NCI-H345 treated with DMSO at 0.1 percent for 48 hours (cell line): ENCODE results near the gene FUT8.
"Not testable (repeated sequence)": the region's sequence is repeated elsewhere in the genome, so short reads cannot be mapped to it uniquely, and the experiment has no call there.

Experiments used
- DNase-seq: peaks from one replicate; lab custom pipeline; 2025; ENCODE audit not compliant: unreplicated experiment; lab: John Stamatoyannopoulos, UW

FUT8 gene

DNA sequence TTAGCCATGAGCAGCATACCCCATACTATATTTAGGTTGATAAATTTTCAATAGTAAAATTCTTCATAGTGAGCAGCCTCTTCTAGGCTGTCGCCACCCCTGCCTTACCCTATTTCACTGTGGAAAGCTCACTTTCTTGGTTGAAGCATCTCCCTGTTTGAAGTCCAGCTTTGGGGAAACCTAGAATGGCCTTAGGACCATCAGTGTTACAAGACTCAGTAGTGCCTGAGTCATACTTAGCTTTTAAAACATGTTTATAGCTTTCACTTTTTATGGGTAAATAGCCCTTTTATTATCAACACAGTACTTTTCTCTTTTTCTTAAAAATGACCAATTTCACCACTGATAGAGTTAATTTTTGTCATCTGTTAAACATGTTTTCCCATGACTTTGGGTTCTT is 37.1 kb downstream of the FUT8 start:
- no peak for DNase-seq

DNA sequence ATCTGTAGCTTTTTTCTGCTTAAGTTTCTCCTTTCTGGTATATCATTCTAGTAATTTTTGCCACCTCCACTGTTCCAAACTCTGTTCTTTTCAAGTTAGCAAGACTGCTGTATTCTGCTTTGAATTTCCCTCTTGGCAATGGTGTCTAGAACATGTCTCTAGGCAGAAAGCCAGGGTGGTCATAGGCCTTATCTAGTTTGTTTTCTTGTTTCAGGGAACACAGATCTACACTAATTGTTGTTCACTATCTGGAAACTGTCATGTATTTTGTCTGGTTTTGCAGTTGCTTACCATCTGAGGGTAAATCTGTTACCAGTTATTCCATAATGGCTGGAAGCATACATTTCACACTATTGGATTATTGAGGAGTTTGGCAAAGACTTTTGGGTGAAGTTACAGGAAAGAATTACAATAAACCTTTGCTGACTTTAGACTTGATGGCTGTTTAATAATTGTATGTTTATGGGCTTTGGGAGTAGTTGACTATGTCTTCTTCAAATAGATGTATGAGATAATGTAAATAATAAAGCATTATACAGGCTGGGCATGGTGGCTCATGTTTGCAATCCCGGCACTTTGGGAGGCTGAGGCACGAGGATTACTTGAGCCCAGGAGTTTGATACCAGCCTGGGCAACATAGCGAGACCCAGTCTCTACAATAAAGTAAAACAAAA is 41.4 kb downstream of the FUT8 start:
- no peak for DNase-seq

DNA sequence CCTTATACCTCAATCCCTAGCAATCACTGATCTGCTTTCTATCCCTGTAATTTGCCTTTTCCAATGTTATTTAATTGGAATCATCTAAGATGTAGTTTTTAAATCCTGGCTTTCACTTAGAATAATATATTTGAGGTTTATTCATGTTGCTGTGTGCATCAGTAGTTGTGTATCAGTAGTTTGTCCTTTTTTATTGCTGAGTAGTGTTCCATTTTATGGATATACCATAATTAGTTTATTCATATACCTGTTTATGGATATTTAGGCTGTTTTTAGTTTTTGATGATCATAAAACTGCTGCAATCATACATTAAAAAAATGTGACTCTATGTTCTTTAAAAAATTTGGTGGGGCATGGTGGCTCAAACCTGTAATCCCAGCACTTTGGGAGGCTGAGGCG is 43.7 kb downstream of the FUT8 start:
- DNase-seq: no peak

DNA sequence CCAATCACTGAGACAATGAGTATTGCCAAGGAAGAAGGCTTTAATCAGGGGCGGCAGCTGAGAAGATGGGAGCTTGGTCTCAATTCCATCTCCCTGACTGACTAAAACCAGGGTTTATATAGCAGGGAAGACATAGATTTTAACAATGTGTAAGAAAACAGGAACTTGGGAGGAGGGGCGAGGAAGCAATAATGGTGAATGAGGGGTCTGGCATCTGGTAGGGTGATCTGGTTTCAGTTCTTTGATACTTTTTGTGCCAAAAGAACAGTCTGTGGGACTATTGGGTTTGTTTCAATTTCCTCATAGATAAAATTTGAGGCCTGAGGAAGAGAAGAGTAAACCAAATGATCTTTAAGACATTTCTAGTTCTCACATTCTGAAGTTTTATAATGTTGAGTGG is 49.2 kb downstream of the FUT8 start:
- DNase-seq: no peak

DNA sequence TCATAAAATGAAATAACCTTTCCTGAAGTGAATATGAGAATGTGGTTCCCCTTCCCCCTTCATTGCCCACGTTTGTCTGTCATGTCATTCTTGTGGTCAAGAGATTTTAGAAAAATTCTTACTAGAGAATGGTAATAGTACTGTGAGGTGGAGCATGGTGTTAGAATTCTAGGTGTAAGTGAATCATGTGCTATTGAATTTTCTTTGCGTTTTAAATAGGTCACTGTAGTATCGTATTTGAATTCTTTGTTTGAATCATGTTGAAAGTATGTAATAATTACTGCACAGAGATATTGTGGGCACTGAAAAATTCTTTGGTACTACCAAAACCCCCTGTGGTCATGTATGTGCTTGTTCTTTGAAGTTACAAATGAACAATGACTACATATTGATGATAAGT is 49.9 kb downstream of the FUT8 start:
- DNase-seq: no peak

DNA sequence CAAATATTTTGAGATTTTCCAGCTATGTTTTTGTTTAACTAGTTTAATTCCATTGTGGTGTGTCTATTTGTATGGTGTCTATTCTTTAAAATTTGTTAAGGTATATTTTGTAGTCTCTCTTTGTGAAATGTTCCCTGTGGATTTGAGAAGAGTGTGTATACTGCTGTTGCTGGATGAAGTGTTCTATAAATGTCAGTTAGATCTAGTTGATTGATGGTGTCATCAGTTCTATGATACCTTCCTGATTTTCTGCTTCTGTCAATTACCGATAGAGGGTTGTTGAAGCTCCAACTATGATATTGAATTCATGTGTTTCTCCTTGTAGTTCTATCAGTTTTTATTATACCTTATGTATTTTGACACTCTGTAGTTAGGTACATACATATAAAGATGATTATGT is 53.1 kb downstream of the FUT8 start:
- DNase-seq: no peak

DNA sequence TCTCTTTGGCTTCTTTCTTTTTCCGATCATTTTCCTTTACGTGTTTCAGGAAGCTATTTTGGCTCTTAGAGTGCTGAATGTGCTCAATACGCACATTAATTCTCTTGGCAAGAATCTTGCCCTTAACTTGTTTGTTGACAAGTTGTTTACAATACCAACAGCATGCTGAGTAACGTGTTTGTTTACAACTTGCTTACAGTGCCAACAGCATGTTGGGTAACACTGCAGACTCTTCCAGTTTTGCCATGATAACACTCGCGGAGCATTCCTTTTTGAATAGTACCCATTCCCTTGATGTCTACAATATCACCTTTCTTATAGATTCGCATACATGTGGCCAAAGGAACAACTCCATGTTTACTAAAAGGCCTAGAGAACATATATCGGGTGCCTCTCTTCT is 55.4 kb downstream of the FUT8 start:
- DNase-seq: not testable (repeated sequence)

DNA sequence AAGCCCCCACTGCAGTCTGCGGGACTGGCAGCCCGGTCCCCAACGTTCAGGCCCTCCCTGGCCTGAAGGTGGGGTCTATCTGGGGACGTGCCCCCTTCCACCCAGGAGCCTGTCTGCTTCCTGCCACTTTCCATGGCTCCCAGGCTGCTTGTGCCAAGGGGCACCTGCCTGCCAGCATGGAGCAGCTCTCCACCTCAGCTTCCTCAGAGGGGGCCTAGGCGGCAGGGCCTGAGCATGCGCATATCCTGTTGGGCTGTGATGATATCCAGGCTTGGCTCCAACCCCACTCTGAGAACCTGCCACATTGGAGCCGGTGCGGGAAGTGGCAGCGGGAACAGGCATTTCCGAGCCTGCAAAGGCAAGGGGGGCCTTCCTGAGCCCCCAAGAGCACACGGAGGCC is 57.4 kb downstream of the FUT8 start:
- DNase-seq: no peak

DNA sequence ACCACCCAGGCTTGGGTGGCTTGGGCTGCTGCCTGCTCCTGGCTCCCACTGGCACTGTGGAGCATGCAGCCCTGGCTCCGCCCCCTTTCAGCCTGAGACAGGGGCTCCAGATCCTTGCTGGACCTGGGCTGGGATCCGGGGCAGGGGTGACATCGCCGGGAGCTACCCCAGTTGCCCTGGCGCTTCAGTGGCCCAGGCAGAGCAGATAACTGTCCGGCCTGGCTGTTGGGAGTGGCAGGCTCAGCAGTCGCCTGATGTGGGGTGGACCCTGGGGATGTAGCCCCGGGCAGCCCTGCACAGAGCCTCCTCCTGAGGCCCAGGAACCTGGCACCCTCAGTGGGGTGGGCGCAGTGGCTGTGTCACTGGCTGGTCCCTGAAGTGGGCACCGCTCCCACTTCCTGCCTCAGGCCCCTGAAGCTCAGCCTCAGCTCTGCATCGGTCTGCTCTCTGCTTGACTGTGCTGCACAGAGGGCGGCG is 57.9 kb downstream of the FUT8 start:
- no peak for DNase-seq

DNA sequence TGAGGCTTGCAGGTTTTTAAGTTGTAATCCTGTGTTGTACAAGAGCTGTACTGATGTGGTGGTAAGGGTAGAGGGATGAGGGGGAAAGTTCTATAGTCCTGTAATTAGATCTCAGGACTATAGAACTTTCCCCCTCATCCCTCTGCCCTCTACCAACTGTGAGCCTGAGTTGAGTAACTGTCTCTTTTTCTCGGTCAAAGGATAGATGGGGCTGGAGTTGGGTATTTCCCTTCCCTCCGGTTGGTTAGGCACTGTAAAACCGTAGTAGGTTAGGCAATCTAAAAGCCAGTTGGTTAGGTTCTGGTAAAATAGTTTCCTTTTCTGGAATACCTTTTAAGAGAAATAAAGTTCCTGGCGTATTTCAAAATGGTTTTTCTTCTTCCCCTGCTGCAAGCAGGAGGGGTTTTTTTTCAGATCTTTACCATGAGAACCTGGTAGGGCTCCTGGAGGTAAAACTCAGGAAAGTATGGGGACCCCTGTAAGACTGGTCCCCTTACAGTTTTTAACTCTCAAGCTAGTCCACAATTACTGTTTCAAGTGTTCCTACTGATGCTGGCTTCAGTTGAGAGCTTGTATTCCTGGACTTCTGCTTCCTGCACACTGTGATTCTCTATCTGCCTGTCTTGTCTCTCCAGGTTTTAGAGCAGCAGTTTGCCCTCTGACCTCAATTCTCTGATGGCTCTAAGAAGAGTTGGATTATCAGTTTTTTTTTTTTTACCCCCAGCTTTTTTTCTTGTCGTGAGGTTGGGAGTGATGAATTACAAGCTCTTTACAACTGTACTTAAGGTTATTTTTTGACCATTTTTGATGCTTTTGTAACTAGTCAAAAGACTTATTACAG is 58.7 kb downstream of the FUT8 start:
- no peak for DNase-seq

DNA sequence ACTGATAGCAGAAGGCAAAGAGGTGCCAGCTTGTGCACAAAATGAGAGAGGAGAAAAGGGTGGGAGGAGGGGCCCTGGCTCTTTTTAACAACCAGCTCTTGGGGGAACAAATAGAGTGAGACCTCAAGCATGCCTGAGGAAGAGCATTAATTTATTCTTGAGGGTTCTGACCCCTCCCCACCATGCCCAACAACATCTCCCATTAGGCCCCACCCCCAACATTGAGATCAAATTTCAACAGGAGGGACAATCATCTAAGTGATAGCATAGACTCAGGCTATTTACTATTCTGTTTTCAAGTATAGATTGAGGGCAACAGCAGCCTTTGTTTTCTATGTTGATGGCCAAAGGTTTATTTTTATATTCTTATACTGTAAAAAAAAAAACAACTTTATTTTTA is 59.7 kb downstream of the FUT8 start:
- DNase-seq: peak; percentile 5

DNA sequence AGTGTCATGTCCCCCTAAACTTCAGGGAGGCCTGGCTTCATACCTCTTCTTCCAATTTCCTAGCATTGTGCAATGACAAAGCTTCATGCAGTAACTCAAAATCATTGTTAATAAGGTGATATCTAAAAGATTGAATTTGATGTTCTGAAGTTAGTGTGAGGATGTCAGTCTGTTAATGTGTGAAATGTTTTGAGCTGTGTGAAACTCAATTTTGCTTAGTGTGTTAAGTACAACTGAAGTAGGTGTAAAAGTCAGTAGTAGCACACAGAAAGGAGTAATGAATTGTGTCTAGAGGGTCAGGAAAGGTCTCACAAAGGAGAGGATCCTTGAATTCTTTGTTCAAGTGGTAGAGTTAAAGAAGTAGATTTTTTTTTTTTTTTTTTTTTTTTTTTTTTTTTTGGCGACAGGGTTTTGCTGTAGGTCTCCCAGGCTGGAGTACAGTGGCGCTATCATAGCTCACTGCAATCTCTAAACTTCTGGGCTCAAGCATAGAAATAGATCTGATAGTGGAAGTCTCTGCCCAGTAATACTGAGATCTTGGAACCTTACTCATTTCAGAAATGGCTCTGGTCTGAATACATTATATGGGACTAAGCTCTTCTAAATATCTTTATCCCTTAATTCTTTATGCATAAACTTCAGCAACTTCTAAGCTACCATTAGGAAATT is 63.9 kb downstream of the FUT8 start:
- no peak for DNase-seq

DNA sequence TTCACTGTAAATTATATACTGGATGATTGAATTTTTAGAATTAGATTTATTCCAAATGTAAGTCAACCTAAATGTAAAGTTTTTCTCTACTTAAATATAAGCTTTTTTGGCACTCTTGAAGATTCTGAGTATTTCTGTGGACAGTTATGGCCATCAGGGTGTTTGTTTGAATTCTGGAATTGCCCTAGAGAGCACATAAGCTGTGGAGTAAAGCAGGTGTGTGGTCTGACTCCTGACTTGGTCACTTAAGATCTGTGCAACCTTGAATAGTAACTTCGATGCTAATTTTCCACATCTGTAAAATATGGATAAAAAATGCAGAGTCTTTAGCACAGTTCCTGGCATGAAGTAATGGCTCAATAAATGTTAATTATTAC is 64.4 kb downstream of the FUT8 start:
- no peak for DNase-seq

DNA sequence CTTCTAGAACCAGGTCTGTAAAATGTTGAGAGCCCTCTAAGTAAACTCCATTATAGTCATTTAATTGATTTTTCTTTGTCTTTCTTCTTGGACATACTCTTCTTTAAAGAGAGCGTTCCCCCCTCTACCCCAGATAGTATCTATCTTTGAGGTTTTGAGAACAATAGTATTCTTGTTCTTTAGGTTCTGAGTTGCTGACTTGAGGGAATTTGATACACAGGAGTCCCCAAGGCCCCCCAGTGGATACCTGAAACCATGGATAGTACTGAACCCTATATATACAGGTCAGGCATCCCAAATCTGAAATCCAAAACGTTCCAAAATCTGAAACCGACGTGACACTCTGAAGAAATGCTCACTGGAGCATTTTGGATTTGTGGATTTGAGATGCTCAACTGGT is 65.5 kb downstream of the FUT8 start:
- no peak for DNase-seq

DNA sequence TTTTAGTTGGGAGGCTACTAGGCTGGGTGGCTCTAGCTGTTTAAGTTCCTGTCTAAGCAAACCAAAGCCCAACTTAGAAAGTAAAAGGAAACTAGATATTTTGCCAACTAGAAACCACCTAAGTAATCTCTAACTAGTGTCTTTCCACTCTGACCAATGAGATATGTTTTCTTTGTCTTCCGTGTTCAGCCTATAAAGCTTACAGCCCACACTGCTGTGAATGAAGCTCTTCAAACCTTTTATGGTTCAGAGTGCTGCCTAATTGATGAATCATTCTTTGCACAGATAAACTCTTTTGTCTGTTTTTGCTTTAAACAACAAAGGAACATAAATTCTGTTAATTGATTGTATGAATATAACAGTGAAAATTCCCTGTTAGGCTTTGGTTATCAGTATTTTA is 66.1 kb downstream of the FUT8 start:
- DNase-seq: peak; percentile 10

DNA sequence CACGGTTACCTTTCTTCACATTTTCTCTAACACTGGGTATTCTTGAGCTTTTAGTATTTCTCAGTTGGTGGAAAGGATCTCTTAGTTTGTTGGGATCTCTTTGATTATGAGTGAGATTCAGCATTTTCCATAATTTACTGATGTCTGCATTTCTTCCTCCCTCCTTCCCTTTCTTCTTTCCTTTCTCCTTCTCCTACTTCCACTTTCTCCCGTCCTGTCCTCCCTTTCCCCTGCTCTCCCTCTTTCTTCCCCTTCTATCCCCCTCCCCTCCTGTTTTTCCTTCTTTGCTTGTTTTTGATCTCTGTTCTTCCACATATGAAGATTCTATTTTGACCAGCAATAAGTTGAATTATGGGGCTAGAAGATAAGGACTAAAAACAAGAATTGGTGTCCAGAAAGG is 66.9 kb downstream of the FUT8 start:
- DNase-seq: no peak

DNA sequence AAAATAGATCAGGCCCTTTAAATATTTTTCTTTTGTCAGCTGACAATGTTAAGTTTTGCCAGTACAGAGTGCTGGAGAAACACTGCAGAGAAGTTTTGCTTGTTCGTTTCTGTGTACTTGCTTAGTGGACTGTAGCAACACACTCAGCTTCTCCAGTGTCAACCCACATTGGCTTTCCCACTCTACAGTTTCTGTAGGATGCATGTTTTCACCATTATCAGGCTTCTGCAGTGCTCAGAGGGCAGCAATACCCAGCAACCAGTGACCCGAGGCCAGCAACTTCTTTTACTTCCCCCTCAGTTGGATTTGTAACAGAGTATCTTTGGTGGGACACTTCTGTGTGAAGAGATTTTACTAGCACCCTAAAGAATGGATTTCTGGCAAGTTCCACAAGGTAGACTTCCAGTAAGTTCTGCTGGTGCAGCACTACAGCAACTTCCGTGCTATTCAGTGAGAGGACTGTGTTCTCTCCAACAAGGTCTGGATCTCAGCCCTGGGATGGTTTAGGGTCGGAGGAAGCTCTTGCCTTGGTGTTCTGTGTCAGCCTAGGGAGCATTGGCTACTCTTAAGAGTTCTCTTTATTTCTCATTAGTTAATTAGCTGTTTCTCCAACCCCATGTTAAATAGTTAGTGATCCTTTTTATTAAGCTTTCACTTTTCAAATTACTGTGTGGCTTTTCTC is 70.4 kb downstream of the FUT8 start:
- DNase-seq: no peak

DNA sequence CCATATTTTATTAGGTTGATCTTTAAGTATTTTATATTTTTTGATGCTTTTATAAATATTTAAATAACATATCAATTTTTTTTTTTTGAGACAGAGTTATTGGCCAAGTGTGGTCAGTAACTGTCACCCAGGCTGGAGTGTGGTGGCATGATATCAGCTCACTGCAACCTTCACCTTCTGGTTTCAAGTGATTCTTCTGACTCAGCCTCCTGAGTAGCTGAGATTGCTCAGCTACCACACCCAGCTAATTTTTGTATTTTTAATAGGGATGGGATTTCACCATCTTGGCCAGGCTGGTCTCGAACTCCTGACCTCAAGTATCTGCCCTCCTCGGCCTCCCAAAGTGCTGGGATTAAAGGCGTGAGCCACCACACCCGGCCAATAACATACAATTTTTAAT is 71.1 kb downstream of the FUT8 start:
- no peak for DNase-seq

DNA sequence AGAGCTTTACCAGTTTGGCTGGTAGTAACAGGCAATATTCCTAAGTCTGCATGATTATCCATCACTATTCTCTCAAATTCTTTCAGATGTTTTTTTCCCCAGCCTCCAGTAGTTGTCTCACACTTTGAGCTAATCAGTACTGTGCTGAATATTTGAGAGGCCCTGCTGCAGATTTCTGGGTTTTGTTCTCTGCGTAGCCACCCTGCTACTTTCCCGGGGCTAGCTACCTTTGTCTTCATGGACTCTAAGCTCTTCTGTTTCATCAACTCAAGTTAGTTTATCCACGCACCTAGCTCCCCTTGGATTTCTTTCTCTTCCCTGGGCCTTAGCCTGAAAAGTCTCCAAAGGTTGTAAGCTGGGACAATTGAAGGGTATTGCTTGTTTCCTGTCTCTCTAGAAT is 73.0 kb downstream of the FUT8 start:
- no peak for DNase-seq

DNA sequence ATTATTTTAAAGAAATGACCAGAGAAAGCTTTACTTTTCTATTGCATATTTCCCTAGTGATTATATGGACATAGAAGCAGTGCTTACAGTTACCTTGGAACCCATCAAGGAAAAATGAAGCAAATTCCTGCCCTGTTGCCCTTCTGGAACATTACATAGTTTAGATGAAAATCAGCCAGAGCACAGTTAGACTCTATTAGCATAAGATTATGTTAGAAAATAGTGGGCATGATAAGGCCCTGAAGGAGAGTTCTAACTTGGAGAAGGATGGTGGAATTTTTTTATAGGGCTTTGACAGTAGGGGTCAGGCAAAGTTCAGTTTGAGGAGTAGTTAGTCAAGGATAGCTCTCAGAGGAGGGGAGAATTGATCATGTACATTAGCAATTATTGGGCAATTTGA is 74.3 kb downstream of the FUT8 start:
- no peak for DNase-seq

DNA sequence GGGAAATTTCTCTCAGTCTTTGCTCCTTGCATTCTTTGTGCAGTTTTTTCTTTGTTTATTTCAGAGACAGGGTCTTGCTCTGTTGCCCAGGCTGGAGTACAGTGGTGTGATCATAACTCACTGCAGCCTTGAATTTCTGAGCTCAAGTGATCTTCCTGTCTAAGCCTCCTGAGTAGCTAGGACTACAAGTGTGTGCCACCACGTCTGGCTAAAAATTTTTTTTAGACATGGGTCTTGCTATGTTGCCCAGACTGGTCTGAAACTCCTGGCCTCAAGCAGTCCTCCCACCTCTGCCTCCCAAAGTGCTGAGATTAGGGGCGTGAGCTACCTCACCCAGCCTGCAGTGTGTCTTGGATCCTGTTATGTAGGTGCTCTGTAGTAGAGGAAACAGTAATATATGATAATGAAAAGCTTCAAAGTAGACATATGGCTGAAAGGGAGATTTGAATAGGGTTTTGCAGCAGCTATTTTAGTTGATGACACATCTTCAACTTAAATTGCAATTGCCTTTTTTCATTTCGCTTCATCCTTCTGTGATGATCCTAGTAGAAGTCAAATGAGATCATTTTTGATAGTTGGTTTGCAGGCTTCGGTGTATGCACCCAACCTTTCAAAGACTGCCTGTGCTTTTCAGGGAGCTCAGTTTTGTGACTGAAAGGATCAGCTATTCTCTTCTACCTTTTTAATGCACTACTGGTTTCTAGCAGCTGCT is 75.4 kb downstream of the FUT8 start:
- DNase-seq: peak; percentile 20
